NCI-H1694 treated with DMSO at 0.1 percent for 48 hours (cell line): ENCODE measurements around the gene TIMM17B.
"Not testable (repeated sequence)": the region's sequence is repeated elsewhere in the genome, so short reads cannot be mapped to it uniquely, and the experiment has no call there.

Experiments
- DNase-seq: peaks from one replicate; lab custom pipeline; 2025; lab: John Stamatoyannopoulos, UW

Gene TIMM17B

DNA sequence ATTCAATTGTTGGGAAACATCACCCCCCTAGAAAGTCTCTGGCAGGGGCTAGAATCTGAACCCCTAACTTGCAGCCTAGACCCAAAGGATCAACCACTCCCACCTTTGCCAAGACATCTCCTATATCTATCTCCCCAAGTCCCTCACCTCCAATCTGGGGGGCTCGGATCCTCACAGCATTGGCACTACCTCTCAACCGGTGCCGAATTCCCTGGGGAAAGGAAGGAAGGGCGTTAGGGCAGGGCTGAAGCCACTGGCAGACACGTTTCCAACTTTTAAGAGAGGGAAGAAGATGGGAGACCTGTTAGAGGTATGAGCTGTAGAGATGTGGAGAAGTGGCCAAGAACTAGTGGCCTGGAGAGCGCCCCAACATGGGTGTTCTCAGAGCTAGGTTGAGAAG lies 2.7 kb downstream of the TIMM17B start:
- no peak for DNase-seq

DNA sequence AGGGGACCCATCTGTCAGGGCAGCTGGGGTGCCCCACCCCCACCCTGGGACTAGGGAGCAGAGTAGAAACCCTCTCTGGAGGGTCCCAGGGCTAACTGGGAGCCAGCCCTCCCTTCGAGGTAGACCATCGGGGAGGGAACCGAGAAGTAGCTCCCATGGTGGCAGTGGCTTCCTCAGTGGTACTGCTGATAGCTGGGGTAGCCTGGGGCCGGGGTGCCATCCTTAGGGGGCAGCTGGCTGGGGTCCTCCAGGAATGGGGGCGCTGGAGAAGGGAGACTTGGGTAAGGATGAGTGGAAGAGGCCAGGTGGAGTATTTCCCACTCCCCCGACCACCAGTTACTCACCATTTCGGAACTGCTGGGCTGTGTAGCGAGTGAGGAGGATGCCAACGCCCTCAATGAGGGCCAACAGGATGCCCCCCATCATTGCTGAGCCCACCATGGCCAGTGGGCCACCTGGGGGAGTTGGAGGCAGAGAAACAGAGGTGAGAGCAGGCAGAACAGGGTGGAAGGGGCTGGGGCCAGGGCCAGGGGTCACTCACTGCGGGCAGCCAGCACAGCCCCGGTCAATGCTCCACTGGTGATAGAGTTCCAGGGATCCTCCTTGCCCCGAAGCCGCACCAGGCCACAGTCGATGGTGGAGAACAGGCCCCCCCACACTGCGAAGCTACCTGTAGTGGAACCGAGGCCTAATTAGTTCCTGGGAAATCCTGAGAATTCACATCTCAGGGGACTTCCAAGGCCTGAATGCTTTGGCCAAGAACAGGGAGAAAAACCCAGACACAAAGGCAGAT lies 3.8 kb downstream of the TIMM17B start:
- DNase-seq = no peak

DNA sequence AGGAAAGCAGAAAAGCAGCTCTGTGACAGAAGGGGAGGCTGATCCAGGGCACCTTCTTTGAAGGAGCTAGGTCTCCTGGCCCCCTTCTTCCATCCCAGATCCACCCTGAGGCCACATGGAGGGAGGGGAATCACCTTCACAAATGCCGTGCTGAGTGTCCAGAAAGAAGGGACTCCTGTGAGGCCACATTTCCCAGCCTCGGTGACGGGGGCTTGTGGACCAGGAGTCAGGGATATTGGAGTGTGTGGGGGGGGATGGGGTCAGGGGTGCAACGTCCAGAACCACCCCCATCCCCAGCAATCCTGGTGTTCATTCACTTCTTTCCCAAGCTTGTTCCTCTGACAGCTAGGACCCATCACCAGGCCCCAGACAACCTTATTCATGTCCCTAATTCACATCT lies 4.7 kb downstream of the TIMM17B start:
- DNase-seq = no peak

DNA sequence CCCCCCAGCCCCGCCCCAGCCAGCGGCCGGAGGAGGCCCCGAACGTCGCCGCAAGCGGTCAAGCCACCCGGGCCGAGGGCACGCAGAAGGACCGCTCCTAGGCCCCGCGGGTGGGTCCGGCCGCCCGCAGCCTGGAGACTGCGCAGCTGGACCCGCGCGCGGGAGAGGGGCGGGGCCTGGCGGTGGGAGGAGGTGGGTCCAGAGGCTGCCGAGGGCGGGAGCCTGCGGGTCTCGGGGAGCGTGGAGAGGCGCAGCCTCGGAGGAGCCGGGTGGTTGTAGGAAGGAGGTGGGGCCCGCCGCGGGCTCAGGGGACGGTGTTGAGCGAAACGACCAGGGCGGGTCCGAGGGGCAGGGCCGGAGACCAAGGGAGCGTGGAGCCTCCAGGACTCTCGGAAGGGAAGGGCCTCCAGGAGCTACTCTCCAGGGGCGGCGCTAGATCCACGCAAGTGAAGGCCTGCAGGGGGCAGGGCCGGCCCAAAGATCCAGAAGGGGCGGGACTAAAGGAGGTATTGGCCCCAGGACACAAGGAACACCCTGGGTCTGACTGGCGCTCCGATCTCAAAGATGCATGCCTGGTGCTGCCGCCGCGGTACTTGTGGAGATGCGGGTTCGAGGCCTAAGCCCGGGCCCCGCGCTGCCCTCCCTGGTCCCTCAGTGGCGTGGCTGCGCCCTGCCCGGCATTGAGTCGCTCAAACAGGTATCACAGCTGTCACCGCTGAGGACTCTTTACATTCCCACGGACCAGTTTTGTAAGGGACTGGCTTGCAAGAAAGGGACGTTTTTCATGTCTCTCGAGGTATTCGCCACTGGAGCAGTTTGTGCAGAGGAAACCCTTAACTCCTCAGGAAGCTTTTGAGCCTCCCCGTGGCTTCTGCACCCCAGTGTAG lies 5.9 kb downstream of the TIMM17B start:
- peak; percentile 66 for DNase-seq

DNA sequence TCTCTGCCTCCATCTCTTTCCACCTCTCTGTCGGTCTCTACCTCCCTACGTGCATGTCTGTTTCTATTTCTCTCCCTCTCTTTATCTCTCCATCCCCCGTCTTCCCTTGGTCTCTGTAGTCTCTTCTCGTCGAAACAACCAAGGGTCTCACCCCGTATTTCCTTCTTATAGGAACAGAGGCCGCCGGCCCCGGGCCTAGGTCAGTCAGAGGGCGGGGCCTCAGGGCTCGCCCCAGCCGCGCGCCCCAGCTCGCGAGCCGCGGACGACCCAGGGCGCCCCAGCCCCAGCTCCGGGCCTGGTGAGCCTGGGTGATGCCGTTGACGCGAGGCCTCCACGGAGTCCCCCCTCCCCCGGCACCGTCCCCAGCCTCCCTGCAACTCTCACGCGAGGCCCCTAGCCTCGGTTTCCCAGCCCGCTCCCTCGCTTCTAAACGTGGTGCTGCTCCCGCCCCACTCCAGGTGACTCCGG lies 6.6 kb downstream of the TIMM17B start:
- DNase-seq = no peak

DNA sequence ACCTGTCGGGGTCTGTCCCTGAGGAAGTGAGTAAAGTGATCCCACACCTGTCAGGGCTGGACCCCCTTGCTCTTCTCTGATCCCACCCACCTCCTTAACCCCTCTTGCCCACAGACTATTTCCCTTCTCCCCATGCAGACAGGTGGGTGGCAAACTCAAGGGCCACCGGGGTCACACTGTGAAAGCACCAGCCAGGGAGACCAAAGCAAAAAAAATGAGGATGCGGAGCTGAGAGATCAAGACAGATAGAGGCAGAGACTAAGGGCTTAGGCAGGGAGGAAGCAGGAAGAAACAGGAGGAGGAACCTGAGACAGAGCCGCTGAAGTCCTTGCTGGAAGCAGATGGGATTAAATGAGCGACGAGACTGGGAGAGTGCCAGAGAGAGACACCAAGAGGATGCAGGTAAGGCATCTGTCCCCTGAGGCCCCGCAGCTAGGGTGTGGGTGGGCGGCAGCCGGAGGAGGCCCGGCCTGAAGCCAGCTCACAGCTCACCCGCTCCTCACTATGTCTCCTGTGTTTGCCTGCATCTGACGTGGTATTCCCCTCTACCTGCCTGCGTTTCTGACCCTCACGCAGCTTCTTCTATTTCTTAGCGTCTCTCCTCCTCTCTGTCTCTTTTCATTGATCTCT lies 7.2 kb downstream of the TIMM17B start:
- peak; percentile 6 for DNase-seq

DNA sequence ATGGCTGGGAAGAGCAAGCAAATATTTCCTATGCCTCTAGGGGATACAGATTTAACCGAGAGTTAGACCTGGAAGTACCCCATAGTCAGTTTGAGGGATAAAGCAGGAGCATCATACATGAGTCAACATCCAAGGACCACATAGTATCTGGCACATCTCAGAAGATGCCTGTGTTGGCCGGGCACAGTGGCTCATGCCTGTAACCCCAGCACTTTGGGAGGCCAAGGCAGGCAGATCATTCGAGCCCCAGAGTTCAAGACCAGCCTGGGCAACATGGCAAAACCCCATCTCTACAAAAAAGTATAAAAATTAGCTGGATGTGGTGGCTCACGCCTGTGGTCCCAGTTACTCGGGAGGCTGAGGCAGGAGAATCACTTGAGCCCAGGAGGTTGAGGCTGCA lies 11.0 kb downstream of the TIMM17B start:
- DNase-seq = not testable (repeated sequence)

DNA sequence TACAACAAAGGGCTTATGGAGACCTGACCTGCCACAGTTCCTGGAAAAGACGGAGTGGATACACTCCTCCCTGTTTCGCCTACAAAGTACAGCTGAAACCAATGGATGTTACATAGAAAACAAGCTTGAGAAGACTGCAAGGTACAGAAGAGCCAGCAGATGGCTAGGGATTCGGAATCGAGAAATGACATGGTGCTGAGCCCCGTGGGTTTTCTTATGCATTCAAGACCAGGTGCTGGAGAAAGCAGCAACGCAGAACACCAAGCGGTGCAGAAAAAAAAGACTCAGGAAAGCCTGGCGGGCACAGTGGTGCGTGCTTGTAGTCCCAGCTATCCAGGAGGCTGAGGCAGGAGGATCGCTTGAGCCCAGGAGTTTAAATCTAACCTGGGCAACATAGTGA lies 13.8 kb downstream of the TIMM17B start:
- DNase-seq = no peak

DNA sequence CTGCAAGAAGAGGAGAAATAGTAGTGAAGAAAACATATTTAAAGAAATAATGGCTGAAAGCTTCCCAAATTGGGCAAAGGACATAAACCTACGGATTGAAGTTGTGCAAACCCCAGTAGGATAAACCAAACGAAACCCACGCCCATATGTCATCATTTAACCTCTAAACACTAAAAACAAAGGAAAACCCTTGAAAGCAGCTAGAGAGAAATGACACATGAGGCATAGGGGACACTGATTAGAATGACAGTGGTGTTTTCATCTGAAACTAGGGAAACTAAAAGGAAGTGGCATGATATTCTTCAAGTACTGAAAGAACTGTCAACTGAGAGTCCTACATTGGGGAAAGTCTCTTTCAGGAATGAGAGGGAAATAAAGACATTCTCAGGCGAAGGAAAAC lies 20.6 kb downstream of the TIMM17B start:
- not testable (repeated sequence) for DNase-seq

DNA sequence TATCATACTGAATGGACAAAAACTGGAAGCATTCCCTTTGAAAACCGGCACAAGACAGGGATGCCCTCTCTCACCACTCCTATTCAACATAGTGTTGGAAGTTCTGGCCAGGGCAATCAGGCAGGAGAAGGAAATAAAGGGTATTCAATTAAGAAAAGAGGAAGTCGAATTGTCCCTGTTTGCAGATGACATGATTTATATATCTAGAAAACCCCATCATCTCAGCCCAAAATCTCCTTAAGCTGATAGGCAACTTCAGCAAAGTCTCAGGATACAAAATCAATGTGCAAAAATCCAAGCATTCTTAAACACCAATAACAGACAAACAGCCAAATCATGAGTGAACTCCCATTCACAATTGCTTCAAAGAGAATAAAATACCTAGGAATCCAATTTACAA lies 25.6 kb downstream of the TIMM17B start:
- DNase-seq = not testable (repeated sequence)

DNA sequence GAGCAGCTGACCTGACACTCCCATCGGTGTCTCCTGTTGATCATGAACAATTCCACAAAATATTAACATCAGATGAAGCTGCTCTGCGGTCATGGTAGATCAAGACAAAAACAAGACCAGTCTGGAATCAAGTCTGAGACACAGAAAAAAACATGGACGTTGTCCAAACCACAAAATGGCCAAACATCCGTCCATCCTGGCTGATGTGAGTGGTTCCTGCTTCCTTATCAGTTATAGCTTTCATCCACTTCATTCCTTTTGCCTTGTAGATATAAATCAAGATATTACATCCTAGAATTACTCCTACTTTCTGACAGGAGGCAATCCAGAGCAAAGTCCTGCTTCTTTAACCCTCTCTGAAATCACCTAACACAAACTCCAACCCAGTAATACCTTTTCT lies 33.4 kb downstream of the TIMM17B start:
- DNase-seq = no peak

DNA sequence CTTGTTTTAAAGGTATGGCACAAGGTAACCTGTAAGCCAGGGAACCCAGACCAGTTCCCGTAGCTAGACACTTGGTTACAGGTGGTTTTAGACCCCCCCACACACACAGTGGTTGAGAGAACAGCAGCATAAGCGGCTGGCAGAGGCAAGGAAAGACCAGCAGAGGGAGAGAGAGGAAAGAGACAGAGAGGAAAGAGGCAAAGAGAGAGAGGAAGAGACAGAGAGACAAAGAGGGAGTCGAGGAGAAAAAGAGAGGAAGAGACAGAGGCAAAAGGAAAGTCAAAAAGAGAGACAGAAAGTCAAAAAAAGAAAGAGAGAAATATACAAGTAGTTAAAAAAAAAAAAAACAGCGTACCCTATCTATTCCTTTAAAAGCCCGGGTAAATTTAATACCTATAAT lies 42.7 kb downstream of the TIMM17B start:
- DNase-seq = no peak

DNA sequence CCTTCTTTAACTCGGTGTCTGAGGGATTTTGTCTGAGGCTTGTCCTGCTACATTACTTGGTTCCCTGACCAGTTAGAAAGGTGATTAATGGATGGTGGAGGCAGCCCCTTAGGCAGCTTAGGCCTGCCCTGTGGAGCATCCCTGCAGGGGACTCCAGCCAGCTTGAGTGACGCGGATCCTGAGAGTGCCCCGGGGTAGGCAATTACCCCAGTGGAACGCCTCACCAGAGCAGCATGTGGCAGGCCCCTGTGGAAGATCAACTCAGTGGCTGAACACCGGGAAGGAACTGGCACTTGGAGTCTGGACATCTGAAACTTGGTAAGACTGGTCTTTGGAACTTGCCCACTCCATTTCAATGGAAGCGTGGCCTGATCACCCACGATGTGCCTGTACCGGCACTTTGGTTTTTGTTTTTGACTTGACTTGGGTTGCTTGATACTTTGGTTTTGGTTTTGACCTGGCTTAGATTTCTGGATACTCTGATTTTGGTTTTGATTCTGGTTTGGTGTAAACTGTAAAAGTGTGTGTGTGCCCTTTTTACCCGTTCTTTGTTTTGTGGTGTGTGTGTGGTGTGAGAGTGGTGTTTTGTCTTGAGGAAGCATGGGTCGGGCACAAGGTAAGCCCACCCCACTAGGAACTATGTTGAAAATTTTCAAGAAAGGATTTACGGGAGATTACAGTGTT lies 43.3 kb downstream of the TIMM17B start:
- DNase-seq = not testable (repeated sequence)

DNA sequence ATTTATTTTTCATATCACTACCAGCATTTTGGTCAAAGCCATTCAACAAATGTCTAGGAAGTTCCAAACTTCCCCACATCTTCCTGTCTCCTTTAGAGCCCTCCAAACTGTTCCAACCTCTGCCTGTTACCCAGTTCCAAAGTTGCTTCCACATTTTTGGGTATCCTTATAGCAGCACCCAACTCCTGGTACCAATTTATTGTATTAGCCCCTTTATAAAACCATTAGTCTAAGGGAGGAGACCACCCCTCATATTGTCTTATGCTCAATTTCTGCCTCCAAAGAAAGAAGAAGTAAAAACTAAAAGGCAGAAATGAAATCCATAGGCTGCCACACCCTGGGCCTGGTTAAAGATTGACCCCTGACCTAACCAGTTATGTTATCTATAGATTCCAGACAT lies 44.1 kb downstream of the TIMM17B start:
- not testable (repeated sequence) for DNase-seq

DNA sequence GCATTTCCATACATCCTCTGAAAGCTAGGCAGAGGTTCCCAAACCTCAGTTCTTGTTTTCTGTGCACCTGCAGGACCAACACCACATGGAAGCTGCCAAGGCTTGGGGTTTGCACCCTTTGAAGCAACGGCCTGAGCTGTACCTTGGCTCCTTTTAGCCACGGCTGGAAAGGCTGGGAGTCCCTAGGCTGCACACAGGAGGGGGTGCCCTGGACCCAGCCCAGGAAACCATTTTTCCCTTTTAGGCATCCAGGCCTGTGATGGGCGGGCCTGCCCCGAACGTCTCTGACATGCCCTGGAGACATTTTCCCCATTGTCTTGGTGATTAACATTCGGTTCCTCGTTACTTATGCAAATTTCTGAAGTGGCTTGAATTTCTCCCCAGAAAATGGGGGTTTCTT lies 44.7 kb downstream of the TIMM17B start:
- no peak for DNase-seq

DNA sequence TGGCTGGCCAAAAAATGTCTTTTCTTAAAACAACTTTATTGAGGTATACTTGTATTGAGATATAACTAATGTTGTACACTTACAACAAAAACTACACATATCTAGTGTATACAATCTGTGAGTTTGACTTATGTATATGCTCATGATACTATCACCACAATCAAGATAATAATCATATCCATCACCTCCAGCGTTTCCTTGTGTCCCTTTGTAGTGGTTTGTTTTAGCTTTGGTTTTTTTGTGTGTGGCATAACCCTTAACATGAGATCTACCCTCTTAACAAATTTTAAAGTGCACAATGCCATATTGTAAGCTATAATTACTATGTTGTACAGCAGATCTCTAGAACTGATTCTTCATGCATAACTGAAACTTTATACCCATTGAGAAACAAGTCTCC lies 48.7 kb downstream of the TIMM17B start:
- DNase-seq = no peak
